NCI-H1105 (cell line): ENCODE data around the gene ADAMTS13.
"Not testable (repeated sequence)": the region's sequence is repeated elsewhere in the genome, so short reads cannot be mapped to it uniquely, and the experiment has no call there.

ENCODE experiments used
- DNase-seq: peaks from one replicate; lab custom pipeline; 2025; lab: John Stamatoyannopoulos, UW

ADAMTS13 gene

DNA sequence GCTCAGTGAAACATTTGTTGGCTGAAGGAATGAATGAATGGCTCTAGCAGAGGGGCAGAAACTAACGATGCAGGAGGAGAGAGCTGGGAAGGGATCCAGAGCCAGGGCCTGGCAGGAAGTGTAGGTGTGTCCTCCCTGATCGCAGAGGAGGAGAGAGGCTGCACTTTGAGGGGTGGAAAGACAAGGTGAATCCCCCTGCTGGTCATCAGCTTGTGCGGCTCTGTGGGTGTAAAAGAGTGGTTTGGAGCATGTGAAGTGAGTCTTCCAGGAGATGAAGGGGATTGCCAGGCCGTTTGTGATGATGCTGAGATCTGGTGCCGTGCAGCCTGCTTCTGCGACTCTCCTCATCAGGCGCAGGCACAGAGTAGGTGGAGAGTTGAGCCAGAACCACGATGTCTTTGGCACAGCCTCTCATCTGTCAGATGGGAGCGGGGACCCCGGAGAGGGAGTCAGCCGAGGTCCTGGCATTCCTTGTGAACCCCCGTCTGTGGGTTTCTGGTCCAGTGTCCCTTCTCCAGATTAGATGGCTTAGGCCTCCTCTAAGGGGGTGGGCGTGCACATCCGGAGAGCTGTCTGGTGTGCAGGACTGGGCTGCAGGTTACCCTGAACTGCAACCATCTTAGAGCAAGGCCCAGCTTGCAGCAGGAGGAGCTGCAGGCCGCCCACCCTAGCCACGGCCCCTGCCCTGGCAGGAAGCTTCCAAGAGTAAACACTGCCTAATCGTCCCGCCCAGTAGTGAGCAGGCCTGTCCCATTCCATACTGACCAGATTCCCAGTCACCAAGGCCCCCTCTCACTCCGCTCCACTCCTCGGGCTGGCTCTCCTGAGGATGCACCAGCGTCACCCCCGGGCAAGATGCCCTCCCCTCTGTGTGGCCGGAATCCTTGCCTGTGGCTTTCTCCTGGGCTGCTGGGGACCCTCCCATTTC lies at the start of gene ADAMTS13:
TSS of gene ADAMTS13 (plus strand) at position 753 of the 928 bp plus-strand sequence. CDS start at position 830, 77 bp downstream.
- no peak for DNase-seq

DNA sequence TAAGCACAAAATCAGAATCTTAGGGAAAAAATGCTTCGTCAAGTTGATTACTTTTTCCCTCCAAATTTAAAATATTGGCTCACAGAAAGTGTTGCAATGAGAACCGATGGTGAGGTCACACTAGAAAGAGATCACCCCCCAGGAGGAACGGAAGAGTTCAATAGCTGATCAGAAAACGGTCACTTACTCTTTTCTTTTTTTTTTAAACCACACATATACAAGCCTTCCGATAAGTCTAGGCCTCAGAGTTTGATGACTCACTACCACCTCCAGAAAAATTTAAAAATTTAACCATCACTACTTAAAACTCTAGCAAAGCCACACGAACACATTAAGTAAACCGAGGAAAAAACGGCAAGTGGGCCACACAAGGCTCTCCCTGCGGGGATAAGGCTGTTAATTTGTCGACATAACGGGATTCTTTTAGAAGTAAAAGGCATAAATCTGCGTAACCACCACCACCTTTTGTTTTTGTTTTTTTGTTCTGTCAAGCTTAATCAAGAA lies 47.5 kb upstream of the ADAMTS13 start:
- DNase-seq: no peak

DNA sequence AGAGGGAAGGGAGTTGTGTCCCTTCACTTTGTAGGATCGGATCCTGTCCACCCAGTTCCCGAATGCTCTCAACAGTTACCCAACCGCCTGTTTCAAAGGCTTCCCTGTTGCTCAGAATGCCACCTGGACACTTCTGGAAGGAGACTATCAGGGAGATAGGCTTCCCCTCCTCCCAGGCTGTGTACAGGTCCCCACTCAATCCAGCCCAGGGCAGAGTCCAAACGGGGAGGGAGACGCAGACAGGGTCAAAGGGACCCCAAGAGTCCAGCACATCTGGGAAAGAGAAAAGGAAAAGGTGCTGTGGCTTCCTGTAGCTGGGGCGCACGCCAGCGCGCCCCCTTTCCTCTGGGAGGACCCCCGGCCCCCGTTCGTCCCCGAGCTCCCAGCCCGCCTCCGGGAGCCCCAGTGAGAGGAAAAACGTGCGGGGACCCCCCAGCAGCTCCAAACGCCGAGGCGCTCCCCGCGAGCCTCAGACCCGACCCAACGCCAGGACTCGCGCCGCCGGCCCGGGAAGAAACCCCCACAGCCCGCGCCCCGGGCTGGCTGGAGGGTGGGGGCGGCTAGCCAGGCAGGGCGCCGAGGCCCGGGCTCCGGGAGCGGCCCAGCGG lies 46.9 kb upstream of the ADAMTS13 start:
- DNase-seq: peak; percentile 20

GRCh38 chr9:133375724-133376654 lies 46.2 kb upstream of the ADAMTS13 start, which contains the start of the genes STKLD1 and SURF4:
TSS of gene STKLD1 (plus strand) at chr9:133376366. CDS start at chr9:133376474, 108 bp downstream.
TSS of gene SURF4 (minus strand) at chr9:133376060. CDS start at chr9:133375969, 91 bp downstream.
- peak; percentile 83 for DNase-seq

DNA sequence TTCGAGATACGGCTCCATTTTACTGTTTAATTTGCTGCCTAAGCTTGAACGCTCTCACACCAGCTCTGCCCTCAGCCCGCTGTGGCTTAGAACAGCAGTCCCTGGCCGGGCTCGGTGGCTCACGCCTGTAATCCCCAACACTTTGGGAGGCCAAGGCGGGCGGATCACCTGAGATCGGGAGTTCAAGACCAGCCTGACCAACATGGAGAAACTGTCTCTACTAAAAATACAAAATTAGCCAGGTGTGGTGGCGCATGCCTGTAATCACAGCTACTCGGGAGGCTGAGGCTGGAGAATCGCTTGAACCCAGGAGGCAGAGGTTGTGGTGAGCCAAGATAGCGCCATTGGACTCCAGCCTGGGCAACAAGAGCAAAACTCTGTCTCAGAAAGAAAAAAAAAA lies 44.9 kb upstream of the ADAMTS13 start:
- DNase-seq: not testable (repeated sequence)

GRCh38 chr9:133377721-133378216 lies 44.4 kb upstream of the ADAMTS13 start:
- no peak for DNase-seq

DNA sequence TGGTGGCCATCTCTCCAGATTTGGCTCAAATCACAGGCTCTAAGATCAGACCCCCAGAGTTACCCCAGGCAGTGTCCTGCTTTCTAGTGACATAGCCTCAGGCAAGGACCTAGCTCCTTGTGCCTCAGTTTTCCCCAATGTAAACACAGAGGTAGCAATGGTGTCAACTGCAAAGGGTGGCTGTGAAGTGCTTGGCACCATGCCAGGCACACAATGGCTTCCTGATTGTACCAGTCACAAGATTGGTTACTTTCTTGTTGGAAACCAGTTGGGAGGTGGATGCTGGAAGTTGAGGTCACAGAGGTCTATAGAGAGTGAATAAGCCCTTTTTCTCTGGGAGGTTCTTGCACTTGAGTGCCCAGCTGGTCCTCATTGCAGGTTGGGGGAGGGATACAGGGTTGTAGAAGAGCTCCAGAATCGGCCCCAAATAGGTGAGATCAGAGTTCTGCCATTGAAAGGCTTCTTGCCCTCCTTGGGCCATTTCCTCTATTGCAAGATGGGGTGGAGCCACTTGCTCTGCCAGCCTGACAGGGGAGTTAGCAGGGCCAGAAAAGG lies 43.7 kb upstream of the ADAMTS13 start:
- no peak for DNase-seq

GRCh38 chr9:133379153-133380086 lies 42.7 kb upstream of the ADAMTS13 start:
- DNase-seq: no peak

DNA sequence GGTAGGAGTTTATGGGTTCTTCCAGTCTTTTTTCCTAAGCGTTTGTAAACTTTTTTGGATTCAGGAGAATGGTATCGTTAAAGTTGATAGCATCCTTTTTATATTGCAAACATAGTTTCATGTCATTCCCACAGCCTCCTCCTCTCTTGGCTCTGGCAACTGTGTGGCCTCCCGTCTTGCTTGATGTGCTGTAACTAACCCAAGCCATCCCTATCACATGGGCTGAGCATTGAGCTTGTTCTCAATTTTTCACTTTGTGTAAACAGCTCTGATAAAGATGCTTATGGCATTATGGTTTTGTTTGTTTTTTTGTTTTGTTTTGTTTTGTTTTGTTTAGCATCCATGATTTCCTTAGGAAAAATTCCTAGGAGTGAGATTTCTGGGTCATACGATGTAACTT lies 41.4 kb upstream of the ADAMTS13 start:
- no peak for DNase-seq

DNA sequence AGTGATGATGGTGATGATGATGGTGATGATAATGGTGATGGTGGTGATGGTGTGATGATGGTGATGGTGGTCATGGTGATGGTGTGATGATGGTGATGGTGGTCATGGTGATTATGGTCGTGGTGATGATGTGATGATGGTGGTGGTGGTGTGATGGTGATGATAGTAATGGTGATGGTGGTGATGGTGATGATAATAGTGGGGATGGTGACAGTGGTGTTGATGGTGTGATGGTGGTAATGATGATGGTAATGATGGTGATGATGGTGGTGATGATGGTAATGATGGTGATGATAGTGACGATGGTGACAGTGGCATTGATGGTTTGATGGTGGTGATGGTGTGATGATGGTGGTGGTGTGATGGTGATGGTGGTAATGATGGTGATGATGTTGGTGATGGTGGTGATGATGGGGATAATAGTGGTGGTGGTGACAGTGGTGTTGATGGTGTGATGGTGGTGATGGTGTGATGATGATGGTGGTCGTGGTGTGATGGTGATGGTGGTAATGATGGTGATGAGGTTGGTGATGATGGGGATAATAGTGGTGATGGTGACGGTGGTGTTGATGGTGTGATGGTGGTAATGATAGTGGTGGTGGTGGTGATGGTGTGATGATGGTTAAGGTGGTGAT lies 39.5 kb upstream of the ADAMTS13 start:
- no peak for DNase-seq

- DNase-seq: no peak
Measured at GRCh38 chr9:133383438-133383837, 38.7 kb upstream of the ADAMTS13 start.

DNA sequence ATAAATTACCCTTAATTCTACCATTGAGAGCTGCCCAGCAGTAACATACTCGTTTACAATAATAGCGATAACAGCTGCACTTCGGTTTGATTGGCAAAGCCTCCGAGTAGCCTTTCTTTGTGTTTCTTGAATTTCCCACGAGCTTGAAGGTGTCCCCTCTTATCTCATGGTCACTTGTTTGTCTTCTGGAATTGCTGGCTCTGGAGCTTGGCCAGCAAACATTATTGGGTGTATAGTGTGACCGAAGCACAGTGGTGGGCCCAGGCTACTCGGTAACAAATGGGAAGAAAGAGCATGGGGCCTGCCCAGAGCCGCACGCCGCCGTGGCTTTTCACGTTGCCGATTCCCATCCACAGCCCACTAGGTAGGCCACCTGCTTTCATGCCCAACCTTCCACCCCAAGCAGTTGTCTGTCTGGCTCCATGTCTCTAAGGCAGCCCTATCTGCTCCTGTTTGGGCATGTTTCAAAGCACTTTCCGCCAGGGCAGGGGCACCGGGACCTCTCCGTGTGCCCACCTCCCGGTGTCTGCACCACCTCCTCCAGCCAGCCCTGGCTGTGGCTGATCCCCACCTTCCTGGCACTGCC lies 37.3 kb upstream of the ADAMTS13 start:
- DNase-seq: no peak

- no peak for DNase-seq
Measured at GRCh38 chr9:133385452-133385851, 36.7 kb upstream of the ADAMTS13 start.

DNA sequence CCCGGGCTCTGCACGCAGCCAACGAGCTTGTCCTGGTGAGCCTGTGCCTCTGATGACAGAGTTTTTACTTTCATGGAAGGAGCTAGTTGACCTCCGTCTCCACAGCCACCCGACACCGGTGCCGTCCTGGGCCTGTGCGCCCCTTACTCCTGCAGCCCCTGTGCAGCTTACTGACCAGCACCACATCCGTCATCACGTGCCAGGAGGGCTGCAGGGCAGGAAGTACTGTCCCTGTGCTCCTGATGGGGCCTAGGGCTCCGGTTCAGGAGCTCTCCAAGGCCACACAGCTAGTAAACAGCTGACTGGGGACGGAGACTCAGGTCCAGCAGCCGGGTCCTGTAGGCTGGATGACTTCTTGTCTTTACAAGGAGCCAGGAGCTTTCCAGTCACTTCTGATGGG lies 35.8 kb upstream of the ADAMTS13 start:
- no peak for DNase-seq

GRCh38 chr9:133387680-133388079 lies 34.5 kb upstream of the ADAMTS13 start:
- DNase-seq: no peak

DNA sequence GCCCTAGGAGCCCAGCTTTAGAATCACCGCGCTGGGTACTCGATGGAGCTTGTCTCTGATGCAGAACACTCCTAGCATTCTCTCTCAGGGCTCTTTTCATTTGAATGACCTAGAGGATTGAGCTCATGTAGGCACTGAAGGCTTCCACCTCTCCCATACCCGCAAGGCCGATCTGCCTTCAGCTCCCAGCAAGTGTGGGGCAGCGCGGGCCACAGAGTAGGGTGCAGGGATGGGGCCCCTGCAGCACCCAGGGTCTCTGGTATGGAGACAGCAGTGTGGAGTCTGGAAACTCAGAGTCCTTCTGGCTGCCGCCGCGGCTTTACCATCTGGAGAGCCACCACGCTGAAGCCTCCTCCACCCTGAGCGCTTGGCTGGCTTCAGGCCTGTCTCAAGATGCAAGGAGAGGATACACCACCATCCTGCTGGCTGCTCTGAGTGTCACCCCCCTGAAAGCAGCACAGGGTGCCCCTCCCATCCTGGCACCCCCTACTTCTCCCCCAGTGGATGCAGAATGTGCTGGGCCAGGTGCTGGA lies 33.1 kb upstream of the ADAMTS13 start:
- no peak for DNase-seq

DNA sequence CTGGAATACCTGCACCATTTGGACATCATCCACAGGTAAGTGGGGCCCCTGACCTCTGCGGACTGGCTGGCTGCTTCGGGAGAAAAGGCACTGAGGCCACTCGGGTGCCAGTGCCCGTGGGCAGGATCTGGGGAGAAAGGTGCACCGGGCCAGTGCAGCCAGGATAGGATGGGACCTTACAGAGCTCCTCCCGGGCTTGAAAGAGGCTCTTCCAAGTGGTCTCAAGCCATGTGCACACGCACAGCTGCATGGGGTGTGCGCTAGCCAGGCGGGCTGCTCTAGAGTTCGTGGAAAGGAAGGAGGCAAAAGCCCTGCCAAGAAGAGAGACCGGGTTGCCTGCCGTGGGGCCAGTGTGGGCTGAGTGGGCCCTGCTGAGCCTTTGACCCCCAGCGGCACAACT lies 32.6 kb upstream of the ADAMTS13 start:
- no peak for DNase-seq

- no peak for DNase-seq
Measured at GRCh38 chr9:133390713-133391112, 31.5 kb upstream of the ADAMTS13 start.

DNA sequence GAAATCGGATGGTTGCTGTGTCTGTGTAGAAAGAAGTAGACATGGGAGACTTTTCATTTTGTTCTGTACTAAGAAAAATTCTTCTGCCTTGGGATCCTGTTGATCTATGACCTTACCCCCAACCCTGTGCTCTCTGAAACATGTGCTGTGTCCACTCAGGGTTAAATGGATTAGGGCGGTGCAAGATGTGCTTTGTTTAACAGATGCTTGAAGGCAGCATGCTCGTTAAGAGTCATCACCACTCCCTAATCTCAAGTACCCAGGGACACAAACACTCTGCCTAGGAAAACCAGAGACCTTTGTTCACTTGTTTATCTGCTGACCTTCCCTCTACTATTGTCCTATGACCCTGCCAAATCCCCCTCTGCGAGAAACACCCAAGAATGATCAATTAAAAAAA lies 30.7 kb upstream of the ADAMTS13 start:
- DNase-seq: not testable (repeated sequence)
